Upper lobe of right lung (tissue), 1 donor: ENCODE data around the gene FAM131A. TPM values are rescaled to one million over a fixed set of nuclear protein-coding genes. Genes with fewer than 3 reads are reported as not detected.

Source experiments
- ATAC-seq: fragments of 200-7000 bp; cut with Tn5 transposase; one replicate; pipeline ENCODE4 v1.9.1; 2020; ENCODE audit warnings: mild to moderate bottlenecking, moderate library complexity
- DNase-seq: peaks from one replicate; pipeline ENCODE4 v3.0.0-alpha.2; 2020
- H3K27ac ChIP-seq: fragments of 200-600 bp; one replicate; pipeline ENCODE4 v1.8.0; 2022
- H3K27me3 ChIP-seq: fragments of 200-600 bp; one replicate; pipeline ENCODE4 v1.8.0; 2022; ENCODE audit warnings: mild to moderate bottlenecking
- H3K36me3 ChIP-seq: fragments of 200-600 bp; one replicate; pipeline ENCODE4 v1.8.0; 2022
- H3K4me1 ChIP-seq: fragments of 200-600 bp; one replicate; pipeline ENCODE4 v1.8.0; 2022
- H3K4me3 ChIP-seq: fragments of 200-600 bp; one replicate; pipeline ENCODE4 v1.8.0; 2022; ENCODE audit warnings: mild to moderate bottlenecking
- H3K9me3 ChIP-seq: fragments of 200-600 bp; one replicate; pipeline ENCODE4 v1.8.0; 2022
- intact Hi-C: fragments of 100-400 bp; cut with DNase I; formaldehyde crosslinking; loops from one replicate; pipeline ENCODE4 v1.11.0; 2022
- total RNA-seq: library from RNA; stranded (reverse); fragmentation: NEBNext Ultra II Directional; extraction: Animal tissue kit (Norgen Biotek cat#: 25700); gene quantifications from one replicate; pipeline ENCODE4 v1.2.1, GENCODE V29; 2021
- TF ChIP-seq, protein P1 (sequence below): fragments of 200-600 bp; IDR thresholded peaks from one replicate; pipeline ENCODE4 v1.8.0; 2022; ENCODE audit warnings: antibody characterized with exemption
- donor health status: DM: no; HTN: yes; CAD: no; lungs with severe emphysema.

FAM131A gene
- total RNA-seq, 1 donor from 2014 or later, result 19.0 TPM

GRCh38 chr3:184320104-184320445, 17.3 kb upstream of the FAM131A start:
- H3K4me3 ChIP-seq, result peak overlapping the region; percentile 29
- peaks cover 85% of the 10 kb centered on the region for H3K36me3 ChIP-seq
- TF ChIP-seq, protein P1, sequence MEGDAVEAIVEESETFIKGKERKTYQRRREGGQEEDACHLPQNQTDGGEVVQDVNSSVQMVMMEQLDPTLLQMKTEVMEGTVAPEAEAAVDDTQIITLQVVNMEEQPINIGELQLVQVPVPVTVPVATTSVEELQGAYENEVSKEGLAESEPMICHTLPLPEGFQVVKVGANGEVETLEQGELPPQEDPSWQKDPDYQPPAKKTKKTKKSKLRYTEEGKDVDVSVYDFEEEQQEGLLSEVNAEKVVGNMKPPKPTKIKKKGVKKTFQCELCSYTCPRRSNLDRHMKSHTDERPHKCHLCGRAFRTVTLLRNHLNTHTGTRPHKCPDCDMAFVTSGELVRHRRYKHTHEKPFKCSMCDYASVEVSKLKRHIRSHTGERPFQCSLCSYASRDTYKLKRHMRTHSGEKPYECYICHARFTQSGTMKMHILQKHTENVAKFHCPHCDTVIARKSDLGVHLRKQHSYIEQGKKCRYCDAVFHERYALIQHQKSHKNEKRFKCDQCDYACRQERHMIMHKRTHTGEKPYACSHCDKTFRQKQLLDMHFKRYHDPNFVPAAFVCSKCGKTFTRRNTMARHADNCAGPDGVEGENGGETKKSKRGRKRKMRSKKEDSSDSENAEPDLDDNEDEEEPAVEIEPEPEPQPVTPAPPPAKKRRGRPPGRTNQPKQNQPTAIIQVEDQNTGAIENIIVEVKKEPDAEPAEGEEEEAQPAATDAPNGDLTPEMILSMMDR, result no peak

DNA sequence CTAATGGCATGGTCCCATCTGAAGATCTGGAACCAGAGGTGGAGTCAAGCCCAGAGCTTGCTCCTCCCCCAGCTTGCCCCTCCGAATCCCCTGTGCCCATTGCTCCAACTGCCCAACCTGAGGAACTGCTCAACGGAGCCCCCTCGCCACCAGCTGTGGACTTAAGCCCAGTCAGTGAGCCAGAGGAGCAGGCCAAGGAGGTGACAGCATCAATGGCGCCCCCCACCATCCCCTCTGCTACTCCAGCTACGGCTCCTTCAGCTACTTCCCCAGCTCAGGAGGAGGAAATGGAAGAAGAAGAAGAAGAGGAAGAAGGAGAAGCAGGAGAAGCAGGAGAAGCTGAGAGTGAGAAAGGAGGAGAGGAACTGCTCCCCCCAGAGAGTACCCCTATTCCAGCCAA, 15.7 kb upstream of the FAM131A start:
- ATAC-seq (no peak), DNase-seq (no peak)
- intact Hi-C loops, result no loop called here
- no peak overlapping the region for H3K4me3 ChIP-seq
- H3K4me1 ChIP-seq, result peaks cover 47% of the 10 kb centered on the region
- no peaks in the 10 kb centered on the region for H3K9me3 ChIP-seq
- H3K27ac ChIP-seq, result no peak overlapping the region
- peaks cover 90% of the 10 kb centered on the region for H3K36me3 ChIP-seq
- H3K27me3 ChIP-seq, result no peaks in the 10 kb centered on the region
- TF ChIP-seq, protein P1, result no peak

More at GRCh38 chr3:184320104-184320445, 17.3 kb upstream of the FAM131A start:
- intact Hi-C loops, result no loop called here
- H3K9me3 ChIP-seq, result no peaks in the 10 kb centered on the region
- no peaks in the 10 kb centered on the region for H3K27me3 ChIP-seq
- DNase-seq (peak; percentile 98), ATAC-seq (peak; percentile 91)
- peaks cover 54% of the 10 kb centered on the region for H3K4me1 ChIP-seq
- peak overlapping the region; percentile 81 for H3K27ac ChIP-seq

- Histone ChIP-seq H3K9me3 (no peaks in the 10 kb centered on the region), H3K4me1 (peaks cover 35% of the 10 kb centered on the region), H3K4me3 (no peak overlapping the region), H3K27ac (peak overlapping the region; percentile 1), H3K27me3 (no peaks in the 10 kb centered on the region), H3K36me3 (peaks cover 90% of the 10 kb centered on the region)
- TF ChIP-seq, protein P1, result no peak
- intact Hi-C loops, result no loop called here
- ATAC-seq, result no peak
- DNase-seq, result no peak
Measured at GRCh38 chr3:184322731-184323487, 14.5 kb upstream of the FAM131A start.

DNA sequence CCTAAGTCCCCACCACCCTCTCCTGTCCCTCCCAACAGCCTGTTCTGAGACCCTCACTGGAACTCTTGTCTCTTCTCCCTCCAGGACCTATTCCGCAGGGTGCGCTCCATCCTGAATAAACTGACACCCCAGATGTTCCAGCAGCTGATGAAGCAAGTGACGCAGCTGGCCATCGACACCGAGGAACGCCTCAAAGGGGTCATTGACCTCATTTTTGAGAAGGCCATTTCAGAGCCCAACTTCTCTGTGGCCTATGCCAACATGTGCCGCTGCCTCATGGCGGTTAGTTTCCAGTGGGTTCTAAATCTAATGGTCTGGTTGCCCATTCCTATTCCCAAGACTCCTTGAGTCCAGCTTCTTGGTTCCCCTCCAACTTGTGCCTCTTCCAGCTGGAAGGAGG, 13.7 kb upstream of the FAM131A start:
- Histone ChIP-seq H3K9me3 (no peaks in the 10 kb centered on the region), H3K27me3 (no peaks in the 10 kb centered on the region), H3K4me3 (no peak overlapping the region), H3K36me3 (peaks cover 90% of the 10 kb centered on the region), H3K4me1 (peaks cover 28% of the 10 kb centered on the region), H3K27ac (no peak overlapping the region)
- ATAC-seq (no peak), DNase-seq (no peak)
- TF ChIP-seq, protein P1, result no peak
- intact Hi-C loops, result no loop called here

- DNase-seq (no peak), ATAC-seq (no peak)
- H3K4me1 ChIP-seq, result peaks cover 16% of the 10 kb centered on the region
- no peak overlapping the region for H3K4me3 ChIP-seq
- no peaks in the 10 kb centered on the region for H3K27me3 ChIP-seq
- intact Hi-C loops, result no loop called here
- peaks cover 100% of the 10 kb centered on the region for H3K36me3 ChIP-seq
- H3K9me3 ChIP-seq, result no peaks in the 10 kb centered on the region
- TF ChIP-seq, protein P1, result no peak
- H3K27ac ChIP-seq, result no peak overlapping the region
Measured at GRCh38 chr3:184325269-184325668, 12.1 kb upstream of the FAM131A start.
